ENCODE results near the gene RAC2. TPM values are rescaled to one million over a fixed set of nuclear protein-coding genes. Genes with fewer than 3 reads are reported as not detected.

Gene RAC2
- total and polyA plus RNA-seq, 4 donors: 16.7 to 217 (median 55.2) TPM

GRCh38 chr22:37232140-37232998, 11.7 kb downstream of the RAC2 start:
- TF ChIP-seq CTCF (IDR thresholded peaks at IDR 0.05; ENCODE audit: control extremely low read depth, extremely low read depth): no peak
- Histone ChIP-seq H3K4me3 (no peak overlapping the region), H3K36me3 (ENCODE audit: control insufficient read depth in 4 of 4, insufficient read depth in 4 of 4, low read length in 4 of 4) (peaks cover 0 to 2% (median 0%) of the 10 kb centered on the region in 4 donors), H3K27me3 (ENCODE audit: control insufficient read depth in 3 of 3, insufficient read depth in 3 of 3, low read length in 2 of 3) (no peaks in the 10 kb centered on the region), H3K4me1 (ENCODE audit: control insufficient read depth in 5 of 5, insufficient read depth in 5 of 5, low read length in 5 of 5) (peaks cover 0 to 10% (median 3%) of the 10 kb centered on the region in 5 donors), H3K9ac (ENCODE audit: insufficient read depth in 1 of 2, low read length in 2 of 2) (no peak overlapping the region), H3K27ac (ENCODE audit: low read depth in 1 of 2, low read length in 1 of 2) (no peak overlapping the region), H3K9me3 (ENCODE audit: control insufficient read depth in 4 of 4, insufficient read depth in 3 of 4, low read length in 3 of 4) (peaks cover 0 to 2% (median 0%) of the 10 kb centered on the region in 4 donors)
- 82 to 90% methylated on average over 15 of the region's 15 CpGs for WGBS, 2 donors
- DNase-seq (no peak), ATAC-seq (ENCODE audit: insufficient read depth, low FRiP score) (no peak)

- WGBS, 2 donors: 70 to 80% methylated on average over 18 to 21 of the region's 21 CpGs
- Histone ChIP-seq H3K9me3 (ENCODE audit: control insufficient read depth in 4 of 4, insufficient read depth in 3 of 4, low read length in 3 of 4) (no peaks in the 10 kb centered on the region), H3K27ac (ENCODE audit: low read depth in 1 of 2, low read length in 1 of 2) (peak overlapping the region in 1 of 2 donors; percentile 3), H3K36me3 (ENCODE audit: control insufficient read depth in 4 of 4, insufficient read depth in 4 of 4, low read length in 4 of 4) (no peaks in the 10 kb centered on the region), H3K27me3 (ENCODE audit: control insufficient read depth in 3 of 3, insufficient read depth in 3 of 3, low read length in 2 of 3) (no peaks in the 10 kb centered on the region), H3K4me1 (ENCODE audit: control insufficient read depth in 5 of 5, insufficient read depth in 5 of 5, low read length in 5 of 5) (peaks cover 0 to 10% (median 3%) of the 10 kb centered on the region in 5 donors), H3K9ac (ENCODE audit: insufficient read depth in 1 of 2, low read length in 2 of 2) (no peak overlapping the region), H3K4me3 (no peak overlapping the region)
- no peak for ATAC-seq (ENCODE audit: insufficient read depth, low FRiP score)
- no peak for TF ChIP-seq CTCF (IDR thresholded peaks at IDR 0.05; ENCODE audit: control extremely low read depth, extremely low read depth)
- DNase-seq: no peak
Observed at GRCh38 chr22:37231406-37232139, 12.5 kb downstream of the RAC2 start.

GRCh38 chr22:37230673-37231405, 13.2 kb downstream of the RAC2 start:
- Histone ChIP-seq H3K36me3 (ENCODE audit: control insufficient read depth in 4 of 4, insufficient read depth in 4 of 4, low read length in 4 of 4) (peaks cover 0 to 1% (median 0%) of the 10 kb centered on the region in 4 donors), H3K27me3 (ENCODE audit: control insufficient read depth in 3 of 3, insufficient read depth in 3 of 3, low read length in 2 of 3) (no peaks in the 10 kb centered on the region), H3K4me1 (ENCODE audit: control insufficient read depth in 5 of 5, insufficient read depth in 5 of 5, low read length in 5 of 5) (peaks cover 0 to 10% (median 3%) of the 10 kb centered on the region in 5 donors), H3K9ac (ENCODE audit: insufficient read depth in 1 of 2, low read length in 2 of 2) (no peak overlapping the region), H3K9me3 (ENCODE audit: control insufficient read depth in 4 of 4, insufficient read depth in 3 of 4, low read length in 3 of 4) (no peaks in the 10 kb centered on the region), H3K4me3 (no peak overlapping the region), H3K27ac (ENCODE audit: low read depth in 1 of 2, low read length in 1 of 2) (peak overlapping the region in 1 of 2 donors; percentile 69)
- no peak for TF ChIP-seq CTCF (IDR thresholded peaks at IDR 0.05; ENCODE audit: control extremely low read depth, extremely low read depth)
- DNase-seq: no peak
- no peak for ATAC-seq (ENCODE audit: insufficient read depth, low FRiP score)
- WGBS, 2 donors: 69 to 70% methylated on average over 14 of the region's 14 CpGs

Data from lung (tissue), 12 donors.